ENCODE measurements around the gene MFSD2B. TPM values are rescaled to one million over a fixed set of nuclear protein-coding genes. Genes with fewer than 3 reads are reported as not detected.

MFSD2B gene
- total and polyA plus RNA-seq, 10 of the 15 experiments (the other 5 are each of a cell fraction or from before 2014, with no cell fraction given): 0.07 to 0.51 (median 0.16) TPM; not detected in 4

DNA sequence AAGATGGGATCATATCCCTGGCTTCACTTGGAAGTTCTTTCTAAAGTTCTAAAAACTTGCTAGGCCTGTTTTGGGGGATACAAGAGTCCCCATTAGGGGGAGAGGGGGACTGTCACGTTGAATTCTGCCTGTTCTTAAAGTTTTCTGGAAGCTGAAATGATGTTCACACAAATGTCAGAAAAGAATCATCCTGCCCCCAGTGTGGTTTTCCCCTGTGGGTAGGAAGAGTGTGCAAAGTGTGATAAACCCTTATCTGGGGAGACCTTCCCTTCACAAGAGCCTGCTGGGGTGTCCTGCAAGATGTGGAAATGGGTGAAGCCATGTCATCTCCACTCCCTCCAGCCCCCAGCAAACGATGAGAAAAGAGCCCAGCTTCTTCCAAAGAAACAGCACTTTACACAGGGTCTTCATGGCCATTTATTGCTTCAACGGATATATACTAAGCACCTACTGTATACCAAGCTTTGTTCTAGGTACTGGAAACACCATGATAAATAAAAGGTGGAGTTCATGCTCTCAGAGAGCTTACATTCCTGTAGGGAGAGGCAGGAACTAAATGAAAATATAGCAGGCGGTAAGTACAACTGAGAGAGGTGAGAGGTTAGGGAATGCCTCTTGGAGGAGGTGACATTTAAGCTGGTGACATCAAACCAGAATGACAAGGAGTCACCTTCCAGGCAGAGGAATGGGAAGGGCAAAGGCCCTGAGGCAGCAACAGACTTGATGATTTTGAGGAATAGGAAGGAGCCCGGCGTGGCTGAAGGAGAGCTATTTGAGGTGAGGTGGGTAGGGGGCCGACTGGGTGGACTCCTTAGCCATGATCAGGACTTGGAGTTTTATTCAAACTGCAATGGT lies 1.6 kb downstream of the MFSD2B start (continued):
- TF ChIP-seq MEF2A (IDR thresholded peaks at IDR 0.05; ENCODE audit: insufficient read depth, low read depth, low read length): no peak
- TF ChIP-seq IRF5 (IDR thresholded peaks at IDR 0.05; ENCODE audit: borderline replicate concordance): no peak
- no peak for TF ChIP-seq SMC3 (IDR thresholded peaks at IDR 0.05; ENCODE audit: borderline replicate concordance, low read length)
- TF ChIP-seq RCOR1 (conservative IDR thresholded peaks at IDR 0.05; ENCODE audit: low read depth, low read length): no peak
- TF ChIP-seq HDAC6 (IDR thresholded peaks at IDR 0.05; ENCODE audit: unreplicated experiment): no peak
- TF ChIP-seq, protein P1, sequence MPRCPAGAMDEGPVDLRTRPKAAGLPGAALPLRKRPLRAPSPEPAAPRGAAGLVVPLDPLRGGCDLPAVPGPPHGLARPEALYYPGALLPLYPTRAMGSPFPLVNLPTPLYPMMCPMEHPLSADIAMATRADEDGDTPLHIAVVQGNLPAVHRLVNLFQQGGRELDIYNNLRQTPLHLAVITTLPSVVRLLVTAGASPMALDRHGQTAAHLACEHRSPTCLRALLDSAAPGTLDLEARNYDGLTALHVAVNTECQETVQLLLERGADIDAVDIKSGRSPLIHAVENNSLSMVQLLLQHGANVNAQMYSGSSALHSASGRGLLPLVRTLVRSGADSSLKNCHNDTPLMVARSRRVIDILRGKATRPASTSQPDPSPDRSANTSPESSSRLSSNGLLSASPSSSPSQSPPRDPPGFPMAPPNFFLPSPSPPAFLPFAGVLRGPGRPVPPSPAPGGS (IDR thresholded peaks at IDR 0.05; ENCODE audit: borderline replicate concordance, insufficient read depth, low read depth, low read length, poor library complexity, severe bottlenecking): no peak
- no peak for TF ChIP-seq BHLHE40 (IDR thresholded peaks at IDR 0.05; ENCODE audit: borderline replicate concordance in 1 of 2, low read depth in 2 of 2, low read length in 1 of 2)
